ENCODE measurements around the gene PUM1.

GRCh38 chr1:30950700-30951099 is 114.8 kb downstream of the PUM1 start:
- no peak for TF ChIP-seq CTCF (IDR thresholded peaks at IDR 0.05; ENCODE audit: low read depth, low read length, poor library complexity, severe bottlenecking)
- TF ChIP-seq EZH2phosphoT487 (IDR thresholded peaks at IDR 0.05; ENCODE audit: borderline replicate concordance, low read length) = no peak
